Endothelial cell of umbilical vein (primary cell): Measurements from ENCODE around the gene PHF3. TPM values are rescaled to one million over a fixed set of nuclear protein-coding genes. Genes with fewer than 3 reads are reported as not detected.

ENCODE experiments used
- BruUV-seq: library from RNA; stranded (reverse); fragments of 400-500 nt; replicated peaks from 2 replicates; lab custom pipeline; 2021; lab: Mats Ljungman, UMichigan
- CTCF ChIA-PET: fragments of 300-600, 350-600 bp; sonication (Branson Sonifier 250); formaldehyde crosslinking; loops from one replicate; lab custom pipeline; 2021; ENCODE audit warnings: antibody characterized with exemption, inconsistent platforms; lab: Charles Lee
- POLR2A ChIA-PET: fragments of 300-600, 350-600 bp; sonication (Branson Sonifier 250); formaldehyde crosslinking; loops from one replicate; lab custom pipeline; 2021; ENCODE audit warnings: antibody characterized with exemption, inconsistent platforms; lab: Charles Lee
- DNase-seq: peaks from one replicate; pipeline ENCODE4 v3.0.0-alpha.2; 2011; ENCODE audit warnings: low read depth, low spot score
- FAIRE-seq: peaks from 2 replicates; lab custom pipeline; 2011; peaks lifted over from hg19 to GRCh38; lab: Jason Lieb, UNC
- H2AFZ ChIP-seq: 2 replicates; pipeline ENCODE4 v1.6.0; 2012; ENCODE audit warnings: low read depth, low read length, control low read depth, inconsistent platforms
- H3K27ac ChIP-seq: 2 replicates; pipeline ENCODE4 v1.5.1; 2011; ENCODE audit warnings: low read depth, mild to moderate bottlenecking, control low read depth, low read length, moderate library complexity; ENCODE audit not compliant: insufficient read depth
- H3K27me3 ChIP-seq, 2 experiments: 2 replicates each; pipeline versions ENCODE4 v1.6.0 to v1.6.1; 2011; ENCODE audit warnings: low read length in 2 of 2, mixed read lengths in 1 of 2; ENCODE audit not compliant: control insufficient read depth in 2 of 2, insufficient read depth in 2 of 2
- H3K36me3 ChIP-seq, 2 experiments: 2 replicates in 1 of 2; 3 replicates in 1 of 2; pipeline ENCODE4 v1.5.1; 2011; ENCODE audit warnings: low read length in 2 of 2, mild to moderate bottlenecking in 1 of 2, moderate library complexity in 1 of 2; ENCODE audit not compliant: control insufficient read depth in 2 of 2, insufficient read depth in 2 of 2; ENCODE audit errors: extremely low read depth in 1 of 2
- H3K4me1 ChIP-seq: 3 replicates; pipeline ENCODE4 v1.5.1; 2011; ENCODE audit warnings: mild to moderate bottlenecking, low read length; ENCODE audit not compliant: control insufficient read depth, insufficient read depth; ENCODE audit errors: extremely low read depth
- H3K4me2 ChIP-seq: 2 replicates; pipeline ENCODE4 v1.6.1; 2011; ENCODE audit warnings: low read length, control low read depth, mixed read lengths; ENCODE audit not compliant: insufficient read depth
- H3K4me3 ChIP-seq, 3 experiments: fragments of 200-600 bp in 1 of 3; sonication (generic), shearing (Covaris generic) in 1 of 3; replicated peaks in 1 of 3; 2 replicates each; pipeline ENCODE4 v1.5.1; 2011 to 2016; ENCODE audit warnings: control low read depth in 3 of 3, low read length in 3 of 3, mild to moderate bottlenecking in 2 of 3, inconsistent platforms in 1 of 3, low read depth in 1 of 3, moderate library complexity in 1 of 3; ENCODE audit not compliant: insufficient read depth in 1 of 3
- H3K79me2 ChIP-seq: 2 replicates; pipeline ENCODE4 v1.6.0; 2012; ENCODE audit warnings: low read length, inconsistent platforms; ENCODE audit not compliant: control insufficient read depth, insufficient read depth
- H3K9ac ChIP-seq: replicated peaks from 2 replicates; pipeline ENCODE3; 2011; ENCODE audit warnings: low read length, control low read depth; ENCODE audit not compliant: insufficient read depth; ENCODE audit errors: extremely low read depth
- H3K9me1 ChIP-seq: replicated peaks from 3 replicates; pipeline ENCODE4 v1.6.0; 2011; ENCODE audit warnings: mild to moderate bottlenecking, low read length; ENCODE audit not compliant: control insufficient read depth, insufficient read depth; ENCODE audit errors: extremely low read depth
- H3K9me3 ChIP-seq: replicated peaks from 2 replicates; pipeline ENCODE4 v1.5.1; 2012; ENCODE audit warnings: low read length, inconsistent platforms; ENCODE audit not compliant: control insufficient read depth, insufficient read depth
- H4K20me1 ChIP-seq: replicated peaks from 2 replicates; pipeline ENCODE3; 2011; ENCODE audit warnings: mild to moderate bottlenecking, low read length; ENCODE audit not compliant: control insufficient read depth, insufficient read depth; ENCODE audit errors: extremely low read depth
- EZH2 ChIP-seq: IDR thresholded peaks from 2 replicates; pipeline ENCODE4 v1.6.1; 2012; ENCODE audit warnings: borderline replicate concordance, low read depth, mild to moderate bottlenecking, moderate library complexity, low read length, inconsistent platforms; ENCODE audit not compliant: severe bottlenecking
- FOS ChIP-seq: IDR thresholded peaks from 2 replicates; pipeline ENCODE4 v1.6.1; 2011; ENCODE audit warnings: mild to moderate bottlenecking, low read length, moderate library complexity, borderline replicate concordance; ENCODE audit not compliant: insufficient read depth
- GATA2 ChIP-seq: IDR thresholded peaks from 2 replicates; pipeline ENCODE4 v1.7.0; 2011; ENCODE audit warnings: low read depth, mild to moderate bottlenecking, moderate library complexity, mixed read lengths, low read length; ENCODE audit not compliant: insufficient read length, insufficient read depth
- JUN ChIP-seq: IDR thresholded peaks from 2 replicates; pipeline ENCODE4 v1.6.1; 2011; ENCODE audit warnings: borderline replicate concordance, low read depth; ENCODE audit not compliant: insufficient read length, insufficient read depth
- MYC ChIP-seq: IDR thresholded peaks from one replicate; pipeline ENCODE4 v1.6.1; 2011; ENCODE audit warnings: mild to moderate bottlenecking, low read depth, low read length
- POLR2A ChIP-seq: IDR thresholded peaks from 2 replicates; pipeline ENCODE4 v1.6.1; 2012; ENCODE audit warnings: low read depth, mild to moderate bottlenecking, control low read depth, low read length
- POLR2AphosphoS5 ChIP-seq: IDR thresholded peaks from 2 replicates; pipeline ENCODE4 v1.6.1; 2012; ENCODE audit warnings: low read depth, mild to moderate bottlenecking, control low read depth, low read length, moderate library complexity; ENCODE audit not compliant: insufficient read depth
- dilution Hi-C: fragments of 300-500 bp; cut with MboI; formaldehyde crosslinking; loops from one replicate; pipeline ENCODE4 v1.15.0; 2019; ENCODE audit warnings: low sequenced_read_pairs; ENCODE audit not compliant: extremely low pct_ligation_motif_present
- intact Hi-C: fragments of 100-400 bp; cut with micrococcal nuclease; formaldehyde crosslinking; loops from one replicate; pipeline ENCODE4 v1.10.0; 2022
- polyA plus RNA-seq, 4 experiments: library from polyadenylated mRNA; depleted of rRNA in 3 of 4; stranded (reverse) in 3 of 4; unstranded in 1 of 4; fragments of >200 nt; gene quantifications; 2 replicates each; pipeline versions ENCODE4 v1.2.1 to v1.2.3, GENCODE V29; 2011 to 2012; ENCODE audit warnings: missing spikeins in 1 of 4
- total RNA-seq: library from RNA; stranded (reverse); gene quantifications from 2 replicates; pipeline ENCODE4 v1.2.3, GENCODE V29; 2021
- TF ChIP-seq, protein P1 (sequence below), 2 donors: IDR thresholded peaks; 1 replicate in 1 of 2; 2 replicates in 1 of 2; pipeline ENCODE4 v1.5.1; 2011; ENCODE audit warnings: low read length in 2 of 2, mild to moderate bottlenecking in 2 of 2, moderate library complexity in 2 of 2, control low read depth in 1 of 2, inconsistent platforms in 1 of 2, low read depth in 1 of 2; ENCODE audit not compliant: insufficient read depth in 1 of 2; ENCODE audit errors: extremely low read depth in 1 of 2
- TF ChIP-seq, protein P2 (sequence below): IDR thresholded peaks from 2 replicates; pipeline ENCODE4 v1.6.1; 2011; ENCODE audit not compliant: insufficient read depth, insufficient read length

PHF3 gene
- total and polyA plus RNA-seq, 2 donors (not counting 3 experiments of a cell fraction or from before 2014, with no cell fraction given) = 4.6 to 29.6 TPM

DNA sequence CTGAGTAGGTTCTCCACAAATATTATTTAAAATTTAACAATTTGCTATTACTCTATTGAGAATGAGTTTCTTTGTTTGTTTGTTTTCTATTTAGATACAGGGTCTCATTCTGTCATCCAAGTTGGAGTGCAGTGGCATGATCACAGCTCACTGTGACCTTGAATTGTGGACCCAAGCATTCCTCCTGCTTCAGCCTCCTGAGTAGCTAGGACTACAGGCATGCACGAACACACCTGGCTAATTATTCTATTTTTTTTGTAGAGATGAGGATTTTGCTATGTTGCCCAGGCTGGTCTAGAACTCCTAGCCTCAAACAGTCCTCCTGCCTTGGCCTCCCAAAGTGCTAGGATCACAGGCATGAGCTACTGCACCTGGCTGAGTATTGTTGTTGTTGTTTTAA is 122.2 kb downstream of the PHF3 start:
- Histone ChIP-seq H3K9me1 (no peaks in the 10 kb centered on the region), H2AFZ (no peak overlapping the region), H3K4me3 (no peak overlapping the region), H3K27me3 (no peaks in the 10 kb centered on the region), H3K27ac (no peak overlapping the region), H4K20me1 (no peaks in the 10 kb centered on the region), H3K79me2 (no peaks in the 10 kb centered on the region), H3K4me1 (no peaks in the 10 kb centered on the region), H3K9me3 (no peaks in the 10 kb centered on the region), H3K36me3 (no peaks in the 10 kb centered on the region), H3K9ac (no peak overlapping the region), H3K4me2 (no peak overlapping the region)
- DNase-seq = no peak
- TF ChIP-seq JUN (no peak), POLR2A (no peak), FOS (no peak), POLR2AphosphoS5 (no peak), EZH2 (no peak), MYC (no peak), GATA2 (no peak)
- TF ChIP-seq, protein P1, sequence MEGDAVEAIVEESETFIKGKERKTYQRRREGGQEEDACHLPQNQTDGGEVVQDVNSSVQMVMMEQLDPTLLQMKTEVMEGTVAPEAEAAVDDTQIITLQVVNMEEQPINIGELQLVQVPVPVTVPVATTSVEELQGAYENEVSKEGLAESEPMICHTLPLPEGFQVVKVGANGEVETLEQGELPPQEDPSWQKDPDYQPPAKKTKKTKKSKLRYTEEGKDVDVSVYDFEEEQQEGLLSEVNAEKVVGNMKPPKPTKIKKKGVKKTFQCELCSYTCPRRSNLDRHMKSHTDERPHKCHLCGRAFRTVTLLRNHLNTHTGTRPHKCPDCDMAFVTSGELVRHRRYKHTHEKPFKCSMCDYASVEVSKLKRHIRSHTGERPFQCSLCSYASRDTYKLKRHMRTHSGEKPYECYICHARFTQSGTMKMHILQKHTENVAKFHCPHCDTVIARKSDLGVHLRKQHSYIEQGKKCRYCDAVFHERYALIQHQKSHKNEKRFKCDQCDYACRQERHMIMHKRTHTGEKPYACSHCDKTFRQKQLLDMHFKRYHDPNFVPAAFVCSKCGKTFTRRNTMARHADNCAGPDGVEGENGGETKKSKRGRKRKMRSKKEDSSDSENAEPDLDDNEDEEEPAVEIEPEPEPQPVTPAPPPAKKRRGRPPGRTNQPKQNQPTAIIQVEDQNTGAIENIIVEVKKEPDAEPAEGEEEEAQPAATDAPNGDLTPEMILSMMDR (IDR thresholded peaks at IDR 0.05; ENCODE audit: extremely low read depth in 1 of 2, insufficient read depth in 1 of 2, low read depth in 1 of 2, low read length in 2 of 2) = no peak
- TF ChIP-seq, protein P2, sequence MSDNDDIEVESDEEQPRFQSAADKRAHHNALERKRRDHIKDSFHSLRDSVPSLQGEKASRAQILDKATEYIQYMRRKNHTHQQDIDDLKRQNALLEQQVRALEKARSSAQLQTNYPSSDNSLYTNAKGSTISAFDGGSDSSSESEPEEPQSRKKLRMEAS = no peak
- ChIA-PET POLR2A (no interaction called here), CTCF (interaction anchor here (1.6 to 6.9 kb wide), 2 partner anchors 159 to 406 kb away, joined by 6 to 61 read pairs; no protein-coding TSS in a partner anchor)
- intact Hi-C loops = no loop called here
- FAIRE-seq = no peak
- no TSS peak for BruUV-seq
- dilution Hi-C loops = no loop called here
